ENCODE measurements around the gene OPN4. TPM values are rescaled to one million over a fixed set of nuclear protein-coding genes. Genes with fewer than 3 reads are reported as not detected.

Gene OPN4
- total and polyA plus RNA-seq, 10 donors, result not detected

- no peak for DNase-seq
- 69 to 85% (median 73%) methylated on average over 2 to 3 of the region's 3 CpGs for WGBS, 5 donors
- TF ChIP-seq, protein P1, sequence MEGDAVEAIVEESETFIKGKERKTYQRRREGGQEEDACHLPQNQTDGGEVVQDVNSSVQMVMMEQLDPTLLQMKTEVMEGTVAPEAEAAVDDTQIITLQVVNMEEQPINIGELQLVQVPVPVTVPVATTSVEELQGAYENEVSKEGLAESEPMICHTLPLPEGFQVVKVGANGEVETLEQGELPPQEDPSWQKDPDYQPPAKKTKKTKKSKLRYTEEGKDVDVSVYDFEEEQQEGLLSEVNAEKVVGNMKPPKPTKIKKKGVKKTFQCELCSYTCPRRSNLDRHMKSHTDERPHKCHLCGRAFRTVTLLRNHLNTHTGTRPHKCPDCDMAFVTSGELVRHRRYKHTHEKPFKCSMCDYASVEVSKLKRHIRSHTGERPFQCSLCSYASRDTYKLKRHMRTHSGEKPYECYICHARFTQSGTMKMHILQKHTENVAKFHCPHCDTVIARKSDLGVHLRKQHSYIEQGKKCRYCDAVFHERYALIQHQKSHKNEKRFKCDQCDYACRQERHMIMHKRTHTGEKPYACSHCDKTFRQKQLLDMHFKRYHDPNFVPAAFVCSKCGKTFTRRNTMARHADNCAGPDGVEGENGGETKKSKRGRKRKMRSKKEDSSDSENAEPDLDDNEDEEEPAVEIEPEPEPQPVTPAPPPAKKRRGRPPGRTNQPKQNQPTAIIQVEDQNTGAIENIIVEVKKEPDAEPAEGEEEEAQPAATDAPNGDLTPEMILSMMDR (IDR thresholded peaks at IDR 0.05 in 8 of 11, conservative IDR thresholded peaks at IDR 0.05 in 3 of 11), result no peak
- TF ChIP-seq POLR2A (IDR thresholded peaks at IDR 0.05) (no peak), POLR2AphosphoS5 (IDR thresholded peaks at IDR 0.05) (no peak)
- peaks cover 0 to 23% (median 0%) of the 10 kb centered on the region in 7 donors for H3K27me3 ChIP-seq (replicated peaks in 1 of 7)
- no peak overlapping the region for H3K4me3 ChIP-seq
- intact Hi-C loops (cut with DNase I; ENCODE audit: low total_unique reads), result no loop called here
- no peak overlapping the region for H3K27ac ChIP-seq
- H3K4me1 ChIP-seq, result no peaks in the 10 kb centered on the region
- H3K9me3 ChIP-seq, result no peaks in the 10 kb centered on the region
- H3K36me3 ChIP-seq, result no peaks in the 10 kb centered on the region
Observed at GRCh38 chr10:86671419-86671818, 17.1 kb downstream of the OPN4 start.

DNA sequence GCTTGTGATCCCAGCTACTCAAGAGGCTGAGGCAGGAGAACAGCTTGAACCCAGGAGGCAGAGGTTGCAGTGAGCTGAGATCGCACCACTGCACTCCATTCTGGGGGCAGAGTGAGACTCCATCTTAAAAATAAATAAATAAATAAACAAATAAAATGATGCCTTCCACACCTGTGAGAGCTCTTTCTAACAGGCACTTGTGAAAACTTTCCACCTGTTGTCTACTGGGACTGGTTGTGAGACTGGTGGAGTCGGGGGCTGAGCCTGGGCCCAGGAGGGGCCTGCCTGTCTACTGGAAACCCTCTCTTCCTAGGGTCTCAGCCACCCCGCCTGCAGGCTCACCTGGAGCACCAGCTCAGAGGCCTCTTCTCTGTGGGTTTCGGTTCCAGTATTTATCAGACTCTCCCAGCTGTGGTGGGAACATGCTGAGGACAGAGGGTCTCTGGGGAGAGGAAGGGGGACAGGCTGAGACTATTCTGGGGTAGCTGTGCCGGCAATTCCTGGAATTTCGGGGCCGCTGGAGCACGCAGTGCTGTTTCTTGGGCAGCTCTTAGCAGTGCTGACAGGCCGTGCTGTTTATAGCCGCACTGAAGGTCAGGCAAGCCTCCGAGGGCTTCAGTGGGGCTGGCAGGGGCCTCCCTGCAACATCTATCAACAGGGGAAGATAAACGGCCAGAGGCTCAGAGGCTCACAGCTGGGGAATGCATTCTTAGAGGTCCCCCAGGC lies 17.8 kb downstream of the OPN4 start:
- H3K36me3 ChIP-seq, result no peaks in the 10 kb centered on the region
- no peak for TF ChIP-seq POLR2A (IDR thresholded peaks at IDR 0.05)
- TF ChIP-seq, protein P1 (IDR thresholded peaks at IDR 0.05 in 8 of 11, conservative IDR thresholded peaks at IDR 0.05 in 3 of 11), result no peak
- no peak for TF ChIP-seq POLR2AphosphoS5 (IDR thresholded peaks at IDR 0.05)
- no peak for DNase-seq
- intact Hi-C loops (cut with DNase I; ENCODE audit: low total_unique reads), result no loop called here
- 67 to 82% (median 68%) methylated on average over 11 to 12 of the region's 12 CpGs for WGBS, 5 donors
- no peak overlapping the region for H3K27ac ChIP-seq
- H3K9me3 ChIP-seq, result no peaks in the 10 kb centered on the region
- peaks cover 0 to 28% (median 0%) of the 10 kb centered on the region in 7 donors for H3K27me3 ChIP-seq (replicated peaks in 1 of 7)
- no peak overlapping the region for H3K4me3 ChIP-seq
- no peaks in the 10 kb centered on the region for H3K4me1 ChIP-seq

DNA sequence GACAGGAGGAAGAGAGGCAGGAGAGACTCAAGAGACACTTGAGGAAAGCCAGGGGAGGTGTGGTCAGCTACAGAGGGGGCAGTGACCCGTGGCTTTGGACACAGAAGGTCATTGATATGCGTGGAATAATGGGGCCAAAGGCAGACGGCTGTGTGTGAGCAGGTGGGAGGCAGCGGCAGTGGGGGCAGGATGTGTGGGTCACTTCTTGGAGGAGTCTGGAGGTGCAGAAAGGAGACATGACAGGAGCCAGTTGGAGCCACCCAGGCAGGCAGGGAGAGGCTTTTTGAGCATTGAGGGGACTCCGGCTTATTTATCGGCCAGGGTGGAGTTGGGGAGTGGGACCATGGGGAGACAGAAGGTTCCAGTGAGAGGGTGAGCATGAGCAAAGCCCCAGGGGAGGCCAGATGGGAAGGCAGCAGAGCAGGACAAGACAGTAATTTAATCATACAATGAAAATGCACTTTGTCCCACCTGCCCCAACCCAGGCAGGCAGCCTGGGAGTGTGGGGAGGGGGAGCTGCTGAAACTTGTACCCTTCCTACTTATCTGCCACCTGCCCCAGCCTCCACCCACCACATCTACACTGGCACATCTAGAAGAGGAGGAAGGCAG lies 19.0 kb downstream of the OPN4 start:
- no peaks in the 10 kb centered on the region for H3K4me1 ChIP-seq
- H3K27me3 ChIP-seq (replicated peaks in 1 of 7), result peaks cover 0 to 25% (median 0%) of the 10 kb centered on the region in 7 donors
- intact Hi-C loops (cut with DNase I; ENCODE audit: low total_unique reads), result no loop called here
- 60 to 76% (median 66%) methylated on average over 6 of the region's 6 CpGs for WGBS, 5 donors
- no peaks in the 10 kb centered on the region for H3K9me3 ChIP-seq
- H3K36me3 ChIP-seq, result no peaks in the 10 kb centered on the region
- H3K27ac ChIP-seq, result no peak overlapping the region
- no peak overlapping the region for H3K4me3 ChIP-seq
- TF ChIP-seq, protein P1 (IDR thresholded peaks at IDR 0.05 in 8 of 11, conservative IDR thresholded peaks at IDR 0.05 in 3 of 11), result no peak
- no peak for TF ChIP-seq POLR2AphosphoS5 (IDR thresholded peaks at IDR 0.05)
- no peak for DNase-seq

GRCh38 chr10:86673827-86674581 lies 19.7 kb downstream of the OPN4 start:
- Histone ChIP-seq H3K36me3 (no peaks in the 10 kb centered on the region), H3K27ac (no peak overlapping the region), H3K27me3 (replicated peaks in 1 of 7) (peaks cover 0 to 23% (median 0%) of the 10 kb centered on the region in 7 donors), H3K4me1 (no peaks in the 10 kb centered on the region), H3K4me3 (no peak overlapping the region), H3K9me3 (no peaks in the 10 kb centered on the region)
- no peak for DNase-seq
- 52 to 58% (median 56%) methylated on average over 9 to 11 of the region's 11 CpGs for WGBS, 5 donors
- intact Hi-C loops (cut with DNase I; ENCODE audit: low total_unique reads), result no loop called here
- no peak for TF ChIP-seq POLR2AphosphoS5 (IDR thresholded peaks at IDR 0.05)
- TF ChIP-seq, protein P1 (IDR thresholded peaks at IDR 0.05 in 8 of 11, conservative IDR thresholded peaks at IDR 0.05 in 3 of 11), result no peak
- TF ChIP-seq POLR2A (IDR thresholded peaks at IDR 0.05), result no peak
